Right atrium auricular region (tissue), 2 donors: ENCODE results near the gene BMI1. TPM values are rescaled to one million over a fixed set of nuclear protein-coding genes. Genes with fewer than 3 reads are reported as not detected.

Experiments
- DNase-seq: peaks from one replicate; pipeline ENCODE4 v3.0.0-alpha.2; 2019; ENCODE audit warnings: low spot score
- H3K27ac ChIP-seq, 2 donors: fragments of 200-600 bp; sonication (generic); 1 replicate in 1 of 2; 2 replicates in 1 of 2; pipeline ENCODE4 v1.5.1; 2016 to 2019
- H3K27me3 ChIP-seq, 2 donors: fragments of 200-600 bp; sonication (generic); one replicate each; pipeline versions ENCODE4 v1.5.1 to v1.6.0; 2017 to 2019
- H3K36me3 ChIP-seq: fragments of 200-600 bp; sonication (generic); one replicate; pipeline ENCODE4 v1.5.1; 2016
- H3K4me1 ChIP-seq, 2 donors: fragments of 200-600 bp; sonication (generic); one replicate each; pipeline versions ENCODE4 v1.5.1 to v1.6.0; 2017 to 2019
- H3K4me3 ChIP-seq, 2 donors: fragments of 200-600 bp; sonication (generic); 1 replicate in 1 of 2; 2 replicates in 1 of 2; pipeline ENCODE4 v1.5.1; 2017 to 2019; ENCODE audit warnings: mild to moderate bottlenecking in 1 of 2, moderate library complexity in 1 of 2
- H3K9me3 ChIP-seq, 2 donors: fragments of 200-600 bp; sonication (generic); one replicate each; pipeline ENCODE4 v1.5.1; 2019
- CTCF ChIP-seq, 2 donors: fragments of 200-600 bp; sonication (generic); IDR thresholded peaks; one replicate each; pipeline ENCODE4 v1.5.1; 2019; ENCODE audit warnings: antibody characterized with exemption in 2 of 2
- total RNA-seq, 2 donors: library from RNA; depleted of rRNA; stranded (reverse); fragments of >200 nt; gene quantifications; one replicate each; pipeline ENCODE4 v1.1.0, GENCODE V29; 2016

BMI1 gene
- total RNA-seq, 2 donors from 2014 or later, result 34.7 to 40.7 TPM

GRCh38 chr10:22368981-22369380 is 48.1 kb downstream of the BMI1 start:
- TF ChIP-seq CTCF (IDR thresholded peaks at IDR 0.05), result no peak
- no peaks in the 10 kb centered on the region for H3K9me3 ChIP-seq
- H3K27me3 ChIP-seq, result no peaks in the 10 kb centered on the region
- H3K4me3 ChIP-seq, result no peak overlapping the region
- no peak for DNase-seq
- no peaks in the 10 kb centered on the region for H3K4me1 ChIP-seq
- no peaks in the 10 kb centered on the region for H3K36me3 ChIP-seq
- H3K27ac ChIP-seq, result no peak overlapping the region

GRCh38 chr10:22369434-22370072 is 48.7 kb downstream of the BMI1 start:
- Histone ChIP-seq H3K27me3 (no peaks in the 10 kb centered on the region), H3K4me1 (no peaks in the 10 kb centered on the region), H3K4me3 (no peak overlapping the region), H3K9me3 (no peaks in the 10 kb centered on the region), H3K27ac (no peak overlapping the region), H3K36me3 (no peaks in the 10 kb centered on the region)
- TF ChIP-seq CTCF (IDR thresholded peaks at IDR 0.05), result no peak
- DNase-seq, result no peak

GRCh38 chr10:22370320-22370719 is 49.4 kb downstream of the BMI1 start:
- Histone ChIP-seq H3K27me3 (no peaks in the 10 kb centered on the region), H3K4me3 (no peak overlapping the region), H3K27ac (no peak overlapping the region), H3K4me1 (no peaks in the 10 kb centered on the region), H3K9me3 (no peaks in the 10 kb centered on the region), H3K36me3 (no peaks in the 10 kb centered on the region)
- no peak for TF ChIP-seq CTCF (IDR thresholded peaks at IDR 0.05)
- DNase-seq, result no peak

DNA sequence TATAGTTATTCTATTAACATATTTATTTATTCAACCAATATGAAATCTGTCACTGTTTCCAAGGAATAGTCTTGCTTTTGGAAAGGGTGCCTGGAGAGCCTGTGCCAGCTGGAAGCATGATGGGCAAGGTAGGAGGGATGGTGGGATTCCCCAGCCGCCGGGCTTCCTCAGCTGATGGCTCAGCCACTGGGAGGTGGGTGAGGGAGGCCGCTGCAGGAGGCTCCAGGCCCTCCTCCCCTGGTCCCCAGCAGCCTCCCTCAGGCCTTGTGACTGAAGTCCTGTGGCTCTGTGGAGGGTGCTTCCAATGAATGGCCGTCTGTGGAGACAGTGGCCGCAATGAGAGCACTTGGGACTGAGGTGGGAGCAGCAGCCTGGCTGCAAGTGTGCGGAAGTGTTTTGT is 51.4 kb downstream of the BMI1 start:
- TF ChIP-seq CTCF (IDR thresholded peaks at IDR 0.05), result no peak
- H3K36me3 ChIP-seq, result no peaks in the 10 kb centered on the region
- H3K27ac ChIP-seq, result no peak overlapping the region
- DNase-seq, result no peak
- H3K4me1 ChIP-seq, result no peaks in the 10 kb centered on the region
- no peak overlapping the region for H3K4me3 ChIP-seq
- H3K9me3 ChIP-seq, result no peaks in the 10 kb centered on the region
- H3K27me3 ChIP-seq, result no peaks in the 10 kb centered on the region

DNA sequence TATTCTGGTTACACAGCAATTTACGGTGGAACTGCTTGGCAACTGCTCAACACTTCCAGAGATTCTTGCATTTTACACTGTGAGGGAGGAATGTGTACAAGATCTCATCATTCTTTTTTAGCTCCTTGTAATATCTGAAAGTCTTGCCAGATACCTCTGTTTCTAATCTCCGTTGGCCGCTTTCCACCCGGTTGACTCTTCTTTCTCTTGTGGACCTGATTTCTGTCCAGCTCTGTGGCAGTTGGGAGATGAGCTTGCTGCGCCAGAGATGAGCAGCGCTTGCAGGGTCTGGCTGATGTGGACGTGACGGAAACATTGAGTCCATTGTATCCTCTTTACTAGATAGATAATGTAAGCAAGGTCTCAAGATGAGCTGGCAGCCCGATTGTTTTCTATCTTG is 52.0 kb downstream of the BMI1 start:
- no peak for DNase-seq
- H3K27me3 ChIP-seq, result no peaks in the 10 kb centered on the region
- no peaks in the 10 kb centered on the region for H3K36me3 ChIP-seq
- H3K4me1 ChIP-seq, result no peaks in the 10 kb centered on the region
- no peak overlapping the region for H3K27ac ChIP-seq
- no peak for TF ChIP-seq CTCF (IDR thresholded peaks at IDR 0.05)
- no peaks in the 10 kb centered on the region for H3K9me3 ChIP-seq
- H3K4me3 ChIP-seq, result no peak overlapping the region

GRCh38 chr10:22374489-22375126 is 53.7 kb downstream of the BMI1 start:
- DNase-seq, result no peak
- Histone ChIP-seq H3K27me3 (no peaks in the 10 kb centered on the region), H3K27ac (no peak overlapping the region), H3K4me3 (no peak overlapping the region), H3K4me1 (no peaks in the 10 kb centered on the region), H3K36me3 (no peaks in the 10 kb centered on the region), H3K9me3 (no peaks in the 10 kb centered on the region)
- no peak for TF ChIP-seq CTCF (IDR thresholded peaks at IDR 0.05)
